GM04504 (cell line): Measurements from ENCODE around the gene KREMEN1.
"Not testable (repeated sequence)": the region's sequence is repeated elsewhere in the genome, so short reads cannot be mapped to it uniquely, and the experiment has no call there.

Experiments
- DNase-seq: peaks from one replicate; pipeline ENCODE4 v3.0.0-alpha.2; 2012; ENCODE audit warnings: low read depth

Gene KREMEN1

DNA sequence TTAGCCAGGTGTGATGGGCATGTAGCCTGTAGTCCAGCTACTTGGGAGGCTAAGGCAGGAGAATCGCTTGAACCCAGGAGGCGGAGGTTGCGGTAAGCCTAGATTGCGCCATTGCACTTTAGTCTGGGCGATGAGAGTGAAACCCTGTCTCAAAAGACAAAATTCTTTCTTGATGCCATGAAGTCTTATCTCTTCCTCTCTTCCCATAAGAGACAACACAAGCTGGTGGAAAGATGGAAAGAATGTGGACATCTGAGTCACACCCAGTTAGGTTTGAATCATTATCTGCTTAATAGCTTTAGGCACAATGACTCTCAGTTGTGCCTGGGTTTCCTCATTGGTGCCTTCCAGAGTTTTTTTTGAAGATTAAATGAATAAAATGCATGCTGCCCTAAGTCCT lies 35.3 kb downstream of the KREMEN1 start:
- DNase-seq: no peak

DNA sequence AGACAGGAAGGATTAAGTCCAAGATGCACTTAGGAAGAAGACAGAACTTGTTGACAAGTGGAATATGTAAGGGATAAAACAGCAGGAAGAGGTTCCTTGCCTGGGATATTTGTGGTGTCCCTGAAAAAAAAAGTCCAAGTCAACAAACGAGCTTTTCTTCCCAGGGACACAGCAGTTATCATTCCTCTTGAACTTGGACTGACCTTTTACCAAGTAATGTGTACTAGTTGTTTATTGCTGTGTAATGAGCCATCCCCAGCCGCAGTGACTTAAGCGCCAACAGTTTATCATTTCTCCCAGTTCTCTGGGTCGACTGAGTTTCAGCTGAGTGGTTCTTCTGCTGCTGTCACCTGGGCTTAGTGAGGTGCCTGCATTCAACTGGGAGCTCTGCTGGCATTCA lies 37.0 kb downstream of the KREMEN1 start:
- no peak for DNase-seq

DNA sequence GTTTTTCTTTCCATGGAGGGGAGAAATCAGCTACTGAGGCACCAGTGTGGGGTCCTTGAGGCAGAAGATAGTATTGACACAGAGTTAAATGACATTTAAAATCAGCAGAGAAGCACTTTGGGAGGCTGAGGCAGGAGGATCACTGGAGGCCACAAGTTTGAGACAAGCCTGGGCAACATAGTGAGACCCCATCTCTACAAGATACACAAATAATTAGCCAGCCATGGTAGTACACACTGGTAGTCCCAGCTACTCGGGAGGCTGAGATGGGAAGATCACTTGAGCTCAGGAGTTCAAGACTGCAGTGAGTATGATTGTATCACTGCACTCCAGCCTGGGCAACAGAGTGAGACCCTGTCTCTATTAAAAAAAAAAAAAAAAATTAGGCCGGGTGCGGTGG lies 38.1 kb downstream of the KREMEN1 start:
- no peak for DNase-seq

DNA sequence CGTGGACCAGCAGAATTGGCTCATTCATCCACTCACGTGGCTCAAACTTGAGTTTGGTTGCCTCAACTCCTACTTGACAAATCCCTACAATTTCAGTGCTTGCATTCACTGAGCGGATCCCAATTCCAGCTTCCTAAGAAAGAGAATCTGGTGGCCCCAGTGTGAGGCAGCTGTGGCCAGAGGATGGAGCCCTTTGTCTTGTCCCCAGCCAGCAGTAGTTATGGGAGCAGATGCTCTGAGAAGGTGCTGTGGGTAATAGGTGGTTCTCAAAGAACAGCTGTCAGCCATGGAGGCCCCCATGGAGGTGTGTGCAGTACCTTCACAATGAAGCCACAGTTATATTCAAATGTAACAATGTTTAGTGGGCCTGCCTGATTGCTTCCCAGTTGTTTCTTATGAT lies 39.3 kb downstream of the KREMEN1 start:
- no peak for DNase-seq

DNA sequence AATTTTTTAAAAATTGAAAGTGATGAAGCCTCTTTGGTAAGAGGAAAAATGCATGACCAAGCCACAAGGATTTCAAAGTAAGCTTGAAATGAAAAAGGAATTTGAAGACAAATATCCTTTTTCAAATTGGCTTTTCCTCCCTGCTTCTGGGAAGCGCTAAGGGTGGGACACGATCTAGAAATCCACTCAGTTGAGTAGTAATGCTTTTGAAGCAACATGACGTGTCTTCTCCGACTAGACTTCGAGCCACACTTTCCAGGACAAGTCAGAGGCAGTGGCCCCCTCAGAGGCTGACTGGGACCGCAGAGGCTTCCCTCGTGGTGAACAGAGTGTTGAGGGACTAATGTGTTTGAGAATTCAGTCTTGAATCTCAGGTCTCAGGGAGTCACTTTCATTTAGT lies 39.8 kb downstream of the KREMEN1 start:
- DNase-seq: no peak

DNA sequence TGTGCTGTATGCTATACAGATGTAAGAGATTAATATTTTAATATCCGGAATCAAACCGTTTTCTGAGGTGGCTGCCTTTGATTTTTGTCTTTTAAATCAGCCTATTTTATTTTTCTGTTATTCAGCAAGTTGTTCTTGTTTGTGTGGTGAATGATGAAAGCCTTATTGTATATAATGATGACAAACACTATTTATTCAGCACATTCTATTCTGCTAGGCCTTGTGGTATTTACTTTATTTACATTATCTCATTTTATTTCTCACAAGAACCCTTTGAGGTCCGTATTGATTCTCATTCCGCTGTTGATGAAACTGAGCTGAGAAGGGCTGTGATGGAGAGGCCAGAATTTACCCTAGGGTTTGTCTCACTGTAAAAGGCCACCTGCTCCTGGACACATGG lies 40.5 kb downstream of the KREMEN1 start:
- DNase-seq: no peak

DNA sequence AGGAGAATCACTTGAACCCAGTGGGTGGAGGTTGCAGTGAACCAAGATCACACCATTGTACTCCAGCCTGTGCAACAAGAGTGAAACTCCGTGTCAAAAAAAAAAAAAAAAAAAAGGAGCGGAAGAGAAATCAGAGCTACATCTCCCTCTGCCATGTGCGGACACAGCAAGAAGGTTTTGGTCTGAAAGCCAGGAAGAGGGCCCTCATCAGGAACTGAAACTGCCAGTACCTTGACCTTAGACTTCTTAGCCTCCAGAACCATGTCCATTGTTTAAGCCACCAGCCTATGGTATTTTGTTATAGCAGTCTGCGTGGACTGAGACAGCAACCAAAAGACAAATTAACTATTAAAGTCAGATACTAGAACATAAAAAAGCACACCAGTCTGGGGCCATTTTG lies 41.6 kb downstream of the KREMEN1 start:
- no peak for DNase-seq

DNA sequence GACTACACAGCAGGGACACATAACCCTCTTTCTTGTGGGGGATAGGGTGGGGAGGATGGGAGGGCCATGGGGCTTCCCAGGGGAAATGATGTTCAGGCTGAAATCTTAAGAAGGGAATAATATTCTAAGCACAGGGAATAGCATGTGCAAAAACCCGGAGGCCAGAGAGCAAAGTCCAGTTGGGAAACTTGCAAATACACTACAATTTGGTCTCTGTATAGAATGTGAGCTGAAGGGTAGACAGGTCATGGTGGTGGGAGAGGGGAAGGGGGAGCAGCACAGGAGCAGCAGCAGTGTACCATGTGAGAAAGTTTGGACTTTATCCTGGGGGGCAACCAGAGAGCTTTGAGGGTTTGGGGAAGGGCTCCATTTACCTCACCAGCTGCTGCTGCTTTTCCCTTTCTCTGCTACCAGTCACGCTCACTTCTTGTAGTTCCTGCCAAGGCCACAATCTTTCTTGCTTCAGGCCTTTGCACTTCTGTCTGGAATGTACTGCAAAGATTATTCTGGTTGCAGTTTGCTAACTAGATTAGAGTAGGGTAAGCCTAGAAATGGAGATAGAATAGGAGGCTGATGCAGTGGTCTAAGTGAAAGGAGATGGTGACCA lies 43.0 kb downstream of the KREMEN1 start:
- DNase-seq: no peak

DNA sequence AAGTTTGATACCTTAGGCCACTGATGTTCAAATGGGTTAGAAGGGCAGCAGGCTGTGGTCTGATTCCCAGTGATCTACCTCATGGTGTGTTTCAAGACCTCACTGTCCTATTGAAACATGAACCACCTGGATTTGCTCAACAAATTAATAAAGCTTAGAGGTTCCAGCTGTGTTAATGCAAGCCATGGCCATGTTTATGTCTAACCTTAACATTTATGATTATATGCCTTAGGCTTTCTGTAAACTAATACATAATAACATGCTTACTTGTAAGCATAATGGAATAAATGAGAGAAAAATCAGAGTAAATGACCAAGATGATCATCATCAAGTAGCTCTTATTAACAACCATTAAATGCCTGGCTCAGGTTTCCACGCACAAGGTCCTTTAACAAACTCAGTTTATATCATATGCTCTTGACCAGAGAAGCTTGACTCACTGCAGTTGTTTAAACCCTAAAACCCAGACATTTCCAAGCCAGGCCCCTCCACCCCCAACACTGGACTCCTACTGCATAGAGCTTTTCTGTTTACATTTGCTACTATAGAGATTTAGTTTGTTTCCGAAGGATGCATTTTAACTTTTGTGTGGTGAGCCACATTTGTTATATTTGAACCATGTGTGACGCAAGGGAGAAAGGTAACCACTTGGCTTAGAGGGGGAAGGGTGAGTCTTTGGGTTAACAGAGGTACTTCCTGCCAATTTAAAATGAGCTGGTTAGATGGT lies 43.7 kb downstream of the KREMEN1 start:
- DNase-seq: no peak

DNA sequence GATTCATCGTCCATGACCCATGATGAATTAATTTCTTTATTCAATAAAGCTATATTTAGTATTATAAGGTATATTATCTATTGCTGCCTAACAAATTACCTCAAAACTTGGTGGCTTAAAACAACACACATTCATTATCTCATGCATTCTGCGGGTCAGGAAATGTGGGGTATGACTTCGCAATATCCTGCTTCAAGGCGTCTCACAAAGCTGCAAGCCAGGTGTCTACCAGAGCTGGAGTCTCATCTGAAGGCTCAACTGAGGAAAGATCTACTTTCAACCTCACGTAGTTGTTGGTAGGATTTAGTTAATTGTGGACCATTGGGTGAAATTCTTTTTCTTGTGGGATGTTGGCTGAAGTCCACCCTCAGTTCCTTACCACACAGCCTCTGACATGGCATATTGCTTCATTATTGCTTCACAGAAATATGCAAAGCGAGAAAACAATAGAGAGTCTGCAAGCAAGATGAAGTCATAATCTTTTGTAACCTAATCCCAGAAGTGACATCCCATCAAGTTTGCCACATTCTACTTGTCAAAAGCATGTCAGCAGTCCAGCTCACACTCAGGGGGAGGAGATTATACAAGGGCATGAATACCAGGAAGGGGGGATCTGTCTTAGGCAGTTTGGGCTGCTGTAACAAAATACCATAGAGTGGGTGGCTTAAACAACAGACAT lies 45.1 kb downstream of the KREMEN1 start:
- DNase-seq: no peak

DNA sequence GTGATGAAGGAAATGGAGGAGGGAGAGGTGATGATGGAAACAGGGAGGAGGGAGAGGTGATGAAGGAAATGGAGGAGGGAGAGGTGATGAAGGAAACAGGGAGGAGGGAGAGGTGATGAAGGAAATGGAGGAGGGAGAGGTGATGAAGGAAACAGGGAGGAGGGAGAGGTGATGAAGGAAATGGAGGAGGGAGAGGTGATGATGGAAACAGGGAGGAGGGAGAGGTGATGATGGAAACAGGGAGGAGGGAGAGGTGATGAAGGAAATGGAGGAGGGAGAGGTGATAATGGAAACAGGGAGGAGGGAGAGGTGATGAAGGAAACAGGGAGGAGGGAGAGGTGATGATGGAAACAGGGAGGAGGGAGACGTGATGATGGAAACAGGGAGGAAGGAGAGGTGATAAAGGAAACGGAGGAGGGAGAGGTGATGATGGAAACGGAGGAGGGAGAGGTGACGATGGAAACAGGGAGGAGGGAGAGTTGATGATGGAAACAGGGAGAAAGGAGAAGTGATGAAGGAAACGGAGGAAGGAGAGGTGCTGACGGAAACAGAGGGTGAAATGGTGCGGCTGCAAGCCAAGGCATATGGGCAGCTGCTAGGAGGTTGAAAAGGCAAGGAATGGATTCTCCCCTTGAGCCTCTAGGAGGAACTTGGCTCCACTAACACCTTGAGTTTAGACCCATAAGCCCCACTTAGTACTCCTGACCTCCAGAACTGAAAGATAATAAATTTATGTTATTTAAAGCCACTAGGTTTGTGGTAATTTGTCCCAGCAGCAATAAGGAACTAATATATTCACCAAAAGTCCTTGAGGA lies 47.5 kb downstream of the KREMEN1 start:
- DNase-seq: not testable (repeated sequence)

DNA sequence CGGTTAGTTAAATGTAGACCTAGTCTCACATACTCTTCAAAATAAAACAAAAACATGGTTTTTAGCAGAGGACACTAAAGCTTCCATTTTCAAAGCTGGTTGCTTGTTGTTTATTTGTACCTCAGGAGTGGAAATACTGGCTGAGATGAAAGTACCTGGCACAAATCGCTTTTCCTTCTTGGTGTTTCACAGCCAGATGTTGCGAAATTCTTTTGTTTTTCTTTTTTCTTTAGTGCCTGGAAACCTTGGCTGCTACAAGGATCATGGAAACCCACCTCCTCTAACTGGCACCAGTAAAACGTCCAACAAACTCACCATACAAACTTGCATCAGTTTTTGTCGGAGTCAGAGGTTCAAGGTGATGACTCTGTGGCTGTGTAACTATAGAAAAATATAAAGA lies 48.3 kb downstream of the KREMEN1 start:
- DNase-seq: no peak

DNA sequence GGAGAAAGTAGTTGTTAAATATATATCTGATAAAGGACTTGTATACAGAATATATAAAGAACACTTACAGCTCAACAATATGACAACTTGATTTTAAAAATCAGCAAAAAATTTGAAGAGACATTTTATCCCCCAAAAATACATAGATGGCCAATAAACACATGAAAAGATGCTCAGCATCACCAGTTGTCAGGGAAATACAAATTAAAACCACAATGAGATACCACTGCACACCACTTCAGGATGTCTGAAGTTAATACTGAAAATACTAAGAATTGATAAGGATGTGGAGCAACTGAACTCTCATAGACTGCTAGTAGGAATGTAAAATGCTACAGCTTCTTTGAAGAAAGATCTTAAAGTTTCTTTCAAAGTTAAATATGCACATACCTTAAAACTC lies 49.2 kb downstream of the KREMEN1 start:
- no peak for DNase-seq

DNA sequence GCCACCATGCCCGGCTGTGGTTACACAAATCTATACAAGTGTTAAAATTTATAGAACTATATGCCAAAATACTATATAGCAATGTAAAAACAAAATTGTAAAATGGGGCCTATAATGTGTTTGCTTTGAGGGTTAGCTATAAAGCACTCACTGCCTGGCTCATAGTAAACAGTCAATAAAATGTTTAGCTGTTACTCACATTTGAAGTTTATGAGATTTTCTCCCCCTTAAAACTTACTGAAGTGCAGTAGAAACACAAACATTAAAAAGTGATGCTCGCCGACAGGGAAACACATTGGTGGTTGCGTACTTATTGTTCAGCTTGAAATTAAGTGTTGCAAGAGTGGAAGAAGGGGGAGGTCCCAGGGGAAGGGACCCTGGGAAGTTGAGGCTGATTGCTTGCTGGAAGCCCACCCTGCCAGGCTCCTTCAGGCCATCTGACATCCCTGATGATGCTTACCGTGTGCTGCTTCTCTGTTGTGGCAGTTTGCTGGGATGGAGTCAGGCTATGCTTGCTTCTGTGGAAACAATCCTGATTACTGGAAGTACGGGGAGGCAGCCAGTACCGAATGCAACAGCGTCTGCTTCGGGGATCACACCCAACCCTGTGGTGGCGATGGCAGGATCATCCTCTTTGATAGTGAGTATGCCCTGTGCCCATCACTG lies 52.1 kb downstream of the KREMEN1 start:
- DNase-seq: no peak

DNA sequence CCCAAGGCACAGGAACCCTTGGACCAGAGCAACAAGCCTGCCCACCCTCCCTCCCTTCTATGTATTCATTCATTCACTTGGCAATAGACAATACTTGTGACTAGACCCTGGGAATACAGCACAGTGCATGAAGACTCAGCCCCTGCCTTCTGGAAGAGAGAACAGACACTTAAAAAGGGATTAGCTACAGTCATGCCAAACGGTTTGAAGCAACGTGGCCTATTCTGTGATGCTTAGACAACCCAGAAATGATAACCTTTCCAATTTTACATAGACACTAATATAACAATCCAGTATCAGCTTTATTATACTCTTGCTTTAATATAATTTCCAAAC lies 52.6 kb downstream of the KREMEN1 start:
- DNase-seq: no peak

DNA sequence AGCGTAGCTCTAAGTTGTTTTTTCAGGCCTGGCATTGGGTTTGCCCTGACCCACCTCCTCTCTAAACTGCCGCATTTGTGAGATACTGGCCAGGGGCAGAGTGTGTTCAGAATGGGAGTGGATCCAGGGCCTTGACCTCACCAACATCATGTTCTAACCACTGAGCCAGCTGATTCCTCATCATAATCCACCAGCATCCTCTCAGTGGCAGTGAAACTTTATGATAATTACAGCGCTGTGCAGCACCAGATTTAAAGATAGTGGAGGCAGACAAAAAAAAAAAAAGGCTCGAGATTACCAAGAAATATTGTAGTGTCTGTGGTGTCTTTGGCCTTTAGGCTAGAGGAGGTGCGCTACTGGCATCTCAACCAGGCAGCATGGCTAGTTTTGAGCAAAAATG lies 53.0 kb downstream of the KREMEN1 start:
- no peak for DNase-seq

DNA sequence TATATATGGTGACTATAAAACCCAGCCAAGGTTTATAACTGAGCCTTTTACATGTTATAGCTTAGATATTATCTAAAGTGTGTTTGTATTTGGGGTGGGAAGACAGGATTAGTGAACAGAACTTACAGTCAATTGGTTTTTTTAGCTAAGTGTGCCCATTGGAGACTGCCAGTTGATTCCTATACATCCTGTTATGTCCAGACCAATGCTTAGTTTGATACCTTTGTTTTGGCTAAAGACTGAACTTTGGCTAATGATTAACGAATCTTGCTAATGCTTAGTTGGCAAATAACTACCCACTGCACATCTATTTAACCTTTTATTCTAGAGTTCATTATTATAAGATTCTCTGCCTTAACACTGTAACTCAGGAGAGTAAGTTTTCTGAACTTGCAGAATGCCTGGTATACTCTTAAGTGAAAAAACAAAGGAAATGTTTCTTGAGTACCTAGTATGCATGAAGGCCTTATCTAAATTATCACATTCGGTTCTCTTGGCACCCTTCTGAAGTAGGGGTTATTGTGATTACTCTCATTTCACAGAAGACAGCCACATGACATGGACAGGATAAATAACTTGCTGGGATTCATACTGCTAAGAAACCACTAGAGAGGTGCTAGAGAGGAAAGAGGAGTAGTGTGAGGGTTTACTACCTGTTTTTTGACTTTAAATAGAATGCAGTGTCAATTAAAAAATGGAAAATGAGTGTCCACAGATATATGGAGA lies 54.0 kb downstream of the KREMEN1 start:
- no peak for DNase-seq

DNA sequence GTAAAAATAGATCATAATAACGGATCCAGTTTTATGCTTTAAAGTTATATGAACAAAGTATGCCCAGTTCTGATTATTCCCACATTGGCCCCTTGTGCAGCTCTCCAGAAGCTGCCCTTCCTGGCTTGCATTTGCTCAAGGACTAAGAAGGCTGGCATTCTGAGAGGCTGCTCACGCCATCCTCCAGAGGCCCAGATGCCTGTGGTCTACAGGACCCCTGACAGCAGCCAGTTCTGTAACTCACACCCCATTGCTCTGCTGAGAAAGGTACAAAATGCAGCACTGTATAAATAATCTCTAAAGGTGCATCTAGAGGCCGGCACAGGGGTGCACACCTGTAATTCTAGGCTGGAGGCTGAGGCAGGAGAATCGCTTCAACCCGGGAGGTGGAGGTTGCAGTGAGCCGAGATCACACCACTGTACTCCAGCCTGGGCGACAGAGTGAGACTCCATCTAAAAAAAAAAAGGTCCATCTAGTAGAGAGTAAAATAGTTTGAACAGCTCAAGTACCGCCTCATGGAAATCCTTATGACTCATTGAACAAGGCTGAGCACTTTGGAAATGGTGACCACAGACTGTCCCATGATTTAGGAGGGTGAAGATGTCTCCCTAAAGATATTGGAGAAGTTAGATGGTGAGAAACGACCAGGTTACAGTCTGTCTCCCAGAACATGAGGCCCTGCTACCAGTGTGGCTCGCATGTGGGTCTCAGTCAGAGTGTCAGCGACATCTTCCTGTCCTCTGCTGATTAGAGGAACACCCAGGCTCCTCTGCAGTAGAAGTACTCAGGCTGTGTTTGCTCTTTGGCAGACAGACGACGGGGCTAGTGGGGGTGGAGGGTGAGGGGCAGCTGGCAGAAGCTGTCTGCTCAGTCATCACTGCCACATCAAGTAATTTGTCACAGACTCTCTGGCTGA lies 56.3 kb downstream of the KREMEN1 start:
- peak; percentile 54 for DNase-seq

DNA sequence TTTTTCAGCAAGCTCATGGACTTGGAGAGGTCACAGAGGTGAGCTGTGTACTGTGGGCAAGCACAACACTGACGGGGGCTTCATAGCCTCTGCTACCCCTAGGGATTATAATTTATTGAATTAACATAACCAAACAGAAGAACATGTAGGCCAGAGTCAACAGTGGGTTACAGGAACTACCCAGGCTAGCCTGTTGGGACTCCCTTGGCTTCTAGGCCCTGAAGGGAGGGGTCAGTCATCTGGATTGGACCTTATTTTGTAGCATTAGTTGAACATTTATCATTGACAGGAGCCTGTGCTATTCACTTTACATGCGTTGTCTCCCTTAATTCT lies 56.9 kb downstream of the KREMEN1 start:
- DNase-seq: no peak

DNA sequence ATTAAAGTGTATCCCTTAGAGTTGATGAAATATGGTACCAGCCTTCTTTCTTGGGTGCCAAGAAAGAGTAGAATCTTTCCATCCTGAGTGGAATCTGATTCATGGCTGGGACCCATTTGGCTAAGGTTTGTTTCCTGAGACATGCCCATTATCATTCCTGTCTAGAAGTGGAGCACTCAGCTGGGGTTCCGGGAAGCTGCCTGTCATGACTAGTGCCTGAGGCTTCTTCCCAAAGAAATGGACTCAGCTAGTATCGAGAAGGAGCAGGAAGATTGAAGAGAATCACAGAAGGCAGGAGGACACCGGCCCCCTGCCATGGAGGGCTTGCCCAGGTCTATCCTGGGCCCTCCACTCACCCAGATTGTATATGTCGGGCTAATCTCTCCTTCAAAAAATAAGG lies 57.6 kb downstream of the KREMEN1 start:
- DNase-seq: no peak
